ENCODE measurements around the gene NEU1.
"Not testable (repeated sequence)": the region's sequence is repeated elsewhere in the genome, so short reads cannot be mapped to it uniquely, and the experiment has no call there.

The NEU1 gene

GRCh38 chr6:31876357-31876756, 13.7 kb upstream of the NEU1 start:
- FAIRE-seq (no peak), DNase-seq (ENCODE audit: extremely low spot score, insufficient read length, low read depth) (no peak)

GRCh38 chr6:31875877-31876276, 13.3 kb upstream of the NEU1 start:
- DNase-seq (ENCODE audit: extremely low spot score, insufficient read length, low read depth) (no peak), FAIRE-seq (no peak)

GRCh38 chr6:31874836-31875572, 12.4 kb upstream of the NEU1 start:
- FAIRE-seq (no peak), DNase-seq (ENCODE audit: extremely low spot score, insufficient read length, low read depth) (no peak)

GRCh38 chr6:31874084-31874670, 11.6 kb upstream of the NEU1 start:
- no peak for FAIRE-seq

GRCh38 chr6:31871046-31871659, 8.5 kb upstream of the NEU1 start:
- FAIRE-seq (no peak), DNase-seq (ENCODE audit: extremely low spot score, insufficient read length, low read depth) (no peak)

More at GRCh38 chr6:31874084-31874670, 11.6 kb upstream of the NEU1 start:
- DNase-seq (ENCODE audit: extremely low spot score, insufficient read length, low read depth) = no peak

GRCh38 chr6:31870385-31870921, 7.8 kb upstream of the NEU1 start:
- FAIRE-seq = no peak
- DNase-seq (ENCODE audit: extremely low spot score, insufficient read length, low read depth) = no peak

- no peak for FAIRE-seq
- no peak for DNase-seq (ENCODE audit: extremely low spot score, insufficient read length, low read depth)
Observed at GRCh38 chr6:31869343-31869742, 6.7 kb upstream of the NEU1 start.

GRCh38 chr6:31868658-31868971, 6.0 kb upstream of the NEU1 start:
- not testable (repeated sequence) for FAIRE-seq; DNase-seq (ENCODE audit: extremely low spot score, insufficient read length, low read depth)

- FAIRE-seq (no peak), DNase-seq (ENCODE audit: extremely low spot score, insufficient read length, low read depth) (no peak)
Observed at GRCh38 chr6:31865205-31866118, 2.8 kb upstream of the NEU1 start.

- FAIRE-seq (no peak), DNase-seq (ENCODE audit: extremely low spot score, insufficient read length, low read depth) (no peak)
Observed at GRCh38 chr6:31864818-31865204, 2.2 kb upstream of the NEU1 start.

- not testable (repeated sequence) for DNase-seq (ENCODE audit: extremely low spot score, insufficient read length, low read depth); FAIRE-seq
Observed at GRCh38 chr6:31864123-31864562, 1.5 kb upstream of the NEU1 start.

- DNase-seq (ENCODE audit: extremely low spot score, insufficient read length, low read depth) (no peak), FAIRE-seq (no peak)
Observed at GRCh38 chr6:31861919-31862343, 690 bp downstream of the NEU1 start.

GRCh38 chr6:31861150-31861549, 1.5 kb downstream of the NEU1 start:
- FAIRE-seq (no peak), DNase-seq (ENCODE audit: extremely low spot score, insufficient read length, low read depth) (no peak)

GRCh38 chr6:31860349-31860748, 2.3 kb downstream of the NEU1 start:
- DNase-seq (ENCODE audit: extremely low spot score, insufficient read length, low read depth) (no peak), FAIRE-seq (no peak)

- DNase-seq (ENCODE audit: extremely low spot score, insufficient read length, low read depth) = no peak
- no peak for FAIRE-seq
Observed at GRCh38 chr6:31859923-31860322, 2.7 kb downstream of the NEU1 start.

GRCh38 chr6:31858707-31859106, 3.9 kb downstream of the NEU1 start:
- DNase-seq (ENCODE audit: extremely low spot score, insufficient read length, low read depth) (no peak), FAIRE-seq (no peak)

GRCh38 chr6:31857774-31858173, 4.8 kb downstream of the NEU1 start:
- DNase-seq (ENCODE audit: extremely low spot score, insufficient read length, low read depth); FAIRE-seq: not testable (repeated sequence)

GRCh38 chr6:31851980-31852718, 10.5 kb downstream of the NEU1 start:
- FAIRE-seq; DNase-seq (ENCODE audit: extremely low spot score, insufficient read length, low read depth): not testable (repeated sequence)

GRCh38 chr6:31851485-31851832, 11.2 kb downstream of the NEU1 start:
- DNase-seq (ENCODE audit: extremely low spot score, insufficient read length, low read depth) (no peak), FAIRE-seq (no peak)

All from GM18507 (cell line).